Stimulated activated CD8-positive, alpha-beta memory T cell treated with anti-CD3 and anti-CD28 coated beads, Interleukin-7, amount 100 ng/mL, for 1 hour (primary cell): ENCODE data around the gene KRT34.
"Not testable (repeated sequence)": the region's sequence is repeated elsewhere in the genome, so short reads cannot be mapped to it uniquely, and the experiment has no call there.

Experiments
- DNase-seq, 2 donors: peaks; one replicate each; pipeline ENCODE4 v3.0.0-alpha.2; 2020; ENCODE audit warnings: low read depth in 2 of 2

KRT34 gene

DNA sequence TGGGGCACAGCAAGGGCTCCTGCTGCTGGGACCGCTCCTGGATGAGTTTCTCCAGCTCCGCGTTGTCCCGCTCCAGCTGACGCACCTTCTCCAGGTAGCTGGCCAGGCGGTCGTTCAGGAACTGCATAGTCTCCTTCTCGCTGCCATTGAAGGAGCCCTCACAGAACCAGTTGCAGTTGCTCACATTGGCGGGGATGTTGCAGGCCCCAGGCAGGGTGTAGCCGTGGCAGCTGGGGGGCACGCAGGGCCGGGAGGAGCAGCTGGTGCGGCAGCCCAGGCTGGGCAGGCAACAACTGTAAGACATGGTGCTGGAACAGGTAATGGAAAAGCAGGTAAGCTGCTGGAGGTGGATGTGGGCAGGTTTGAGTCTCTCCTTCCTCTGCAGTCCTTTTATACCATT lies at the start of gene KRT34:
Gene KRT34 (minus strand): TSS at position 364 of the 400 bp plus-strand sequence. CDS start 60 bp downstream, at position 304.
- not testable (repeated sequence) for DNase-seq

DNA sequence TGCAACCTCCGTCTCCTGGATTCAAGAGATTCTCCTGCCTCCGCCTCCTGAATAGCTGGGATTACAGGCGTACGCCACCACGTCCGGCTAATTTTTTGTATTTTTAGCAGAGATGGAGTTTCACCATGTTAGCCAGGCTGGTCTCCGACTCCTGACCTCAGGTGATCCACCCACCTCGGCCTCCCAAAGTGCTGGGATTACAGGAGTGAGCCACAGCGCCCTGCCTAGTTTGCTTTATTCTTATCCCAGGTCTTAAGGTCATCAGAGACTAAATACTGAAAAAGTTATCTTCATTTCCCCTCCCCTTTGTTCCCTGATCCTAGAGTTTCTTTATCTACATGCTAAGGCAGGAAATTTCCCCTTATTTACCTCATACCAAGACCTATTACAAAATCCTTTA lies 48.3 kb upstream of the KRT34 start:
- not testable (repeated sequence) for DNase-seq

DNA sequence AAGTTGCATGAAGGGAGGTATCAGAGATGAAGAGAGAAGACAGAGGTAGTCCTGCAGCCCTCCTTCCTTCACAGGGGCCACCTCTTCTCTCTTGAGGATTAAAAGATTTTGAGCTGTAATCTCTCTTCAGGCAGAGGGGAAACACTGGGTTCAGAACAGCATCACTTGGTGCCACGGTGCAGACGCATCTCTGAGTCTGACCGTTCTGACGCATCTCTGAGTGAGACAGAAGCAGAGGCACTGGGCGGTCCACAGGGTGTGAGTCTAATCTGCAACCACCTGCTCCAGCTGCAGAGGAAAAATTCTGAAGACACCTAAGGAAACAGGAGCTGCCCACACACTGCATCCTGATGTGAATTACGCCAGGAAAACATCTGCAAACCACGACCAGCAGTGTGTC lies 47.6 kb upstream of the KRT34 start:
- no peak for DNase-seq

DNA sequence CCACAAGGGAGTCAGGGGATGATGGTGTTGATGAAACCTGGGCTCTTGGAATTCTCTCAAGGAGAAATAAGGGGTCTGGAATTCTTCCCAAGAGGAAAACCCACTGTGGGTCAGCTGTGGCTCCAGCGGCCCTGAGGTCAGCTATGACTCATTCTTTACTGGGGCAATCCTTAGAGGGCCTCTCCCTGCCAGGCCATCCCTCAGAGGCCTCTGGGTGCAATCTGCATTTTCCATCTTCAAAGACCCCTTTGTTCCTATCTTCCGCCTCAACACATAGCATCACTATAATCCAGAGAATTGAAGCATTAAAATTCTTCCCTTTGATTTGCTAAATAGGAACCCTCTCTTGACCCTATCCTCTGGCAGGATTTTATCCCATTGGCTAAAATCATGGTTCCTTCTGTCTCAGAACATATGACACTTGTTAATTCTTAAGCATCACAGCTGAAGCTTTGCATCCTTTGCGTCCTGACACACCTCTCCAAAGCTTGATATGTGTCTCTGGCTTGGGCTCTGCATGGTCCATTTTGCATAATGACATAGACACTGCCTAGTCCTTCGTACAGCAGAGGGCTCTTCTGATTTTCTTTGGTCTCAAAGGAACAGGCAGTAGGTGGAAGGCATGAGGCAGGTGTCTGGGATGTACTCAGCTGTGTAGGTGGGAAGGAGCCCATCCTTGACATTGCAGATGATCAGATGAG lies 46.6 kb upstream of the KRT34 start:
- no peak for DNase-seq

DNA sequence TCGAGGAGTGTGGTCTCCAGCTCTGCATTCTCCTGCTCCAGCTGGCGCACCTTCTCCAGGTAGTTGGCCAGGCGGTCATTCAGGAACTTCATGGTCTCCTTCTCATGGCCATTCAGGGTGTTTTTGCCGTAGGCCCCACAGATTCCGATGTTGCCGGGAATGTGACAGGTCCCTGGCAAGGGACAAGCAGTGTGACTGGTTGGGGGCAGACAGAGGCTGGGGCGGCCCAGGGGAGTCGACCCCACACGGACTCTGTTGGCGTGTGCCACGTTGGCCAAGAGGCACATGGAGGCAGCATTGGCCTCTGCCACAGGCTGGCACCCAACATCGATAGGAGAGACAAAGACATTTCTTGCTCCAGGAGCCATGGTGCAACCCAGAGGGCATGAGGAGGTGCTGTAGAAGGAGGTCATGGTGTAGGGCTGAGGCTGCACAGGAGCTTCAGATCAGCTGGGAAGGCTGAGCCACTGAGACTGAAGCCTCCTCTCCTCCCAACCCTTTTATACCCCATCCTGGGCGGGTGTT lies 42.1 kb upstream of the KRT34 start, which contains the start of gene KRT37:
Gene KRT37 (minus strand): TSS at position 475 of the 525 bp plus-strand sequence. CDS start 62 bp downstream, at position 413.
- DNase-seq, result no peak

DNA sequence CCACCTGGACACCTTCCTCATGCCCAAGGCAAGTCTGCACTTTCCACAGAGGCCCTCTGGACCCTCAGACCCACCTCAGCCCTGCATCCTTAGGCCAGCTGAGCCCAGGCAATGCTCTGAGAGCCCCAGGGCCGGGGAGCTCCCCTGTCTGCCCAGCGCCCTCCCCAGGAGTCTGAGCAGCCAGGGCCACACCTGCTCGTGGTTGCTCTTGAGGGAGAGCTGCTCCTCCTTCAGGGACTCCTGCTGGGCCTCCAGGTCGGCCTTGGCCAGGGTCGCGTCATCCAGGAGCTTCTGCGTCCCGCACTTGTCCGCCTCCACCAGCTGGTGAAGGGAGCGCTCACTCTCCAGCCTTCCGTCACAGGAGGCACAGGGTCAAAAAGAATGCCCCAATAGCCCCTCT lies 40.5 kb upstream of the KRT34 start:
- not testable (repeated sequence) for DNase-seq

DNA sequence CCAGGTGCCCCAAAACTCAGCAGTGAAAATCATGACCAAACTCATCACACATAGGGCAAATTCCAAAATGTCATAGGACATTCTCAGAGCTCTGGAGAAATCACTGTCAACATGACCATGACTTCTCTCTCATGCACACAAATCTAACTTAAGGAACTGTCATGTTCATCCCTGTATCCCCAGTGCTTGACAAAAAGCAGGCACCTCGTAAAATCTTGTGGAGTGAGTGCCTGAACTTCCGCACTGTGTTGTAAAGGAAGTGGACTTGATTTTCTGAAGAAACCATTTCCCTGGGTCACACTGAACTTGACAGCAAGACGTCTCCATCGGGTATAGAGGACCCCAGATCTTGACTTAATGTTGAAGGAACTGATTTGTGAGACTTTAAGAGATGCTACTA lies 39.5 kb upstream of the KRT34 start:
- no peak for DNase-seq

DNA sequence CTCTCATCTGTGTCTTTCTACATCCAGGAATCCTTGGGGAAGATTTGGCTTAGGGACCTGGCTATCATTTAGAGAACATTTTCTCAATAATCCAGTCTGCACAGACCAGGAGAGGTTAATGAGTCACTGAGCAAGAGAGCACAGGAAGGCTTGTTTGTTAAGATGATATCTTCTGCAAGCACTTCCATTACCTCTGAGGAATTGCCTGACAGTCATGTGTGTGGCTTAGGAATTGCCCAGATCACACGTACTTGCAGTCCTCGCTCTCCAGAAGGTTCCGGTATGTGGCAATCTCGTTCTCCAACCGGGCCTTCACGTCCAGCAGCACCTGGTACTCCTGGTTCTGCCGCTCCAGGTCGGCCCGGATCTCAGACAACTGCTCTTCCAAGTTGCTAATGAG lies 39.0 kb upstream of the KRT34 start:
- DNase-seq, result no peak

DNA sequence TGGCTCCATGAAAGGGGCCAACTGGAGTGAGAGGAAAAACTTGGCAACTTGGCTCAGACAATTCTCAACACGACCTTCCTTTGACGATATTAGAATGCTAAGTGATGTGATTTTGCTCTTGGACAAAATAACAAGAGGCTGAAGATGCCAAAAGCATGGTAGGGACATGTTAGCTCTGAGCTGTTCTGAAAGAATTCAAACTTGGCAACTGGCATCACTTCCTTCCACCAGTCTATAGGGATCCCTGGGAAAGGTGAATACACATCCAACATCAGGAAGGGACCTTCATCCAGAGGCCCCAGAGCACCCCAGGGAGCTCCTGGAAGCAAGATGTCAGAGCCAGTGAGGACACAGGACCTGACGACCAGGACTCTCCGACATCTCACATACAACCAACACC lies 38.0 kb upstream of the KRT34 start:
- DNase-seq, result no peak

DNA sequence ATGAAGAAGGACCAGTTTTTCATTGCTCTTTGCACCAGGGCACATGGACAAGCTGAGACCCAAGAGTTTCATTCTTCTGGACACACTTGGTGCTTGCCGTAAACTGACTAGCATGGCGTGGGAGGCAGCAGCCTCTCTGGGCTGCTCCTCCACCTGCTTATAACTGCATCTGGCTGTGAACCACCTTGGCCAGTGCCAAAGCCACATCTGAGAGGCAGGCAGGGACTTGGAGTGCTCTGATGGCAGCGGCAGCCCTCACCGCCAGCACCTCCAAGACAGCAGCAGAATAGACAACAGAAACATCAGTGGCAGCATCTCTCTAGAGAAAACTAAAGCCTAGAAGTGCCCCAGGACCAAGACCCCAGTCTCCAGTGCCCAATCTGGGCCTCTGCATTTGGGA lies 37.6 kb upstream of the KRT34 start:
- no peak for DNase-seq

DNA sequence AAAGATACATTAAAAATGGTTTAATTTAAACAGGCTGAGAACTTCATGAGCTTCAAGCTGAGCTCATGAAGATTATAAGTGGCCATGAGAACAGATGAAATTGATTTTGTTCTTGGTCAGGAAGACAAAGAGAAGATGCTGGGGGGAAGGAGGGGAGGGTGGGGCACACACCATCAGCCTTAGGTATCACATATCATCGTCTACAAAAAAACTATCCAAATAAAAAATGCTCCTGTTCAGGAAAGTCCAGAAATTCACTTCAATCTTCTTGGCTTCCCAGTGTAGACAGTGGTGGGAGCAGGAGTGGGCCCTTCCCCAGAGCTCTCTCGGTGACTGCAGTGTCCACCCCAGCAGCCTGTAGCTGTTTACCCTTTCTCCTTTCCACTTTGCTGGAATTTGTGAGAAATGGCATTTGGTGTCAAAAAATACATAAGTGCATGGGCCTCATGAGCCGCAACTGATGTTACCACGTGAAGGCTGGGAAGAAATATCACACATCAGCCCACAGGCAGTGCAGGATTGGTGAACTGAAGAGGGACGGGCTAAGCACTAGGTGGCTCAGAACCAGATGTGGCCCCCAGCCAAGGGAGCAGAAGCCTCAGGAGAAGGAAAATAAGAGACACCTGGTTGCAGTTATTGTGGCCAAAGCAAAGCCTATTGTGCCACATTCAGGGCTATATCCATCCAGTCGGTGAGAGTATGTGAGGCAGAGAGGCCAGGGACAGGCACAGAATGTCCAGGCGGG lies 36.2 kb upstream of the KRT34 start:
- no peak for DNase-seq

DNA sequence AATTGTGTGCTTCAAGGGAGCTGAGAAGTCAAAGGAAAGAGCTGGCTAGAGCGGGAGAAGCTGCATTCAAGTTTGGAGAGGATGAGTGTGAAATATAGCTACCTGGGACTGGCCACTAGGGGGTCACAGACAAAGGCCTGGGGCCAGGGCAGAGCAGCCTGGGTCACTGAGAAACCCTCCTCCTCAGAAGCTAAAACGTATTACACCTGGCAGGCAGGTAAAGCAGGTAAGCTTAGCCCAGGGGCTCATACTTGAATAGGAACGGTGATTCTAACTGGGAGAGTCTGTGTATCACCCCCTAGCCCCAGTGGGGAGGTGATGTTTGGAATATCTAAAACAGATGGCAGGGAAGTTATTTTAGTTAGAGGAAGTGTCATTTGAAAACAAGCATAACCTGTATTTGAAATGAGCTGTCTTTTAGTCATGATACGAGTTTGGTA lies 35.5 kb upstream of the KRT34 start:
- DNase-seq, result no peak

DNA sequence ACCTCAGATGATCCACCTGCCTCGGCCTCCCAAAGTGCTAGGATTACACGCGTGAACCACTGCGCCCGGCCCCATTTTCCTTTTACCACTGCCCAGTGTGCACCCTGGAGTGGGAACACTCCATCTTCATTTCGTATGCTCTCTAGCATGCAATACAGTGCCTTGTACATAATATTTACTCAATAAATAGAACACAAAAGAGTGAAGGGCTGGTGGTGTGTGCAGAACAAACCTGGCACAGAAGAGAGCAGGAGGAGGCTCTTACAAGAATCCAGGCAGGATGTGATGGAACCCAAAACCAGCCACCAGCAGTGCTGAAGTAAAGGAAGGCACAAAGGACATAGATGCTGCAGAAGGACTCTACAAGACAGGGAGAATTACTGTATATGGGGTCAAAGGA lies 35.0 kb upstream of the KRT34 start:
- no peak for DNase-seq

DNA sequence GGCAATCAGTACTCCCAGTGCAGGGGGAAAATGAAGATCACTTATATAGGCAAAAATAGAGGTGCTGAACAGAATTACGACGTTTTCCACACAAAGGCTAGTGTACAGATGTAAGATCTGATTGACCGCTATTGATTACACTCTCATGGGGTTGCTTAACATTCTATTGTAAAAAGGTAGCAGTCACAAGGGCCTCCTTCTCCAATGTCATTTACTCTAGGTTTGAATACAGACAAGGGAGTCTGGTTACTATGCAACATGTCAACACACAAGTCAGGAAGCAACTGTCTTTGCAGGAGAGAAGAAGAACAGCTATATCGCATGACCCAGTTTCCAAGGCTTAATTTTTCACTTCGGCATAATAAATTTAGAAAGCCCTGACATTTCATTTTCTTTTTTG lies 34.4 kb upstream of the KRT34 start:
- no peak for DNase-seq

DNA sequence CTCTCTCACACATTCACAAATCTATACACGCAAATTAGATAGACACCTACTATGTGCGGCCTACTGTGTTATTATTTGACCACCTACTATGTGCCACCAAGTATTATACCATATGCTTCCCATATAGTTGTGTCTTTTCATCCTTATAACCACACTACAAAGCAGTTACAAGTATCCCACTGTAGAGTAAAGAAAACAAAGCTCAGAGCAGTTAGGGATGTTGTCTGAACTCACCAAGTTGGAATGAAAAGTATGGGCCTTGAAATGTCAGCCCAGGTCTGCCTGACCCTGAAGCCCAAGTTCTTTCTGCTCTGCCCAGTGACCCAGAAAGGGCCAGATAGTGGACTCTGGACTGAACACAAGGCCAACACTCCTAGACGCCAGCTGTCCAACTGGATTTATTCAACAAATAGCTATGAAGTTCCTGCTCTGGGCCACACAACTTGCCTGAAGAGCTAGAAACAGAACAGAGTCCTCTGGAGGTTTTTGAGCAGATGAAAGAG lies 33.8 kb upstream of the KRT34 start:
- no peak for DNase-seq

DNA sequence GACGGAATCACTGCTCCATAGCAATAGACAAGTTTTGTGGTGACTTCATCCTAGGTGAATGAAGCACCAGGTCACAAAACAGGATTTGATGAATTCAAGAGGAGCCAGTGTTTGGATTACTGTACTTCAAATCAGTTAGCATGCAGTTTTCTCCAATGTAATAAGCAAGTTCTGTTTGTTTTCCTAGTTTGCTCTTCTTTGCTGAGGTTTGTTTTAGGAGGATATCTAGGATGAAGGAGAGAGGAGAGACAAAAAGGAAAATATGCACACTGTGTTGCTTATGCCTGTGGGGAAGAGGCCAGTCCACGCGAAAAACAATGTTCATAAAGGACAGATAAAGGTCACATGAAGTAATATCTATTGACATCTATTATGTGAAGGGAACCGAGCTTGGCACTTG lies 33.3 kb upstream of the KRT34 start:
- DNase-seq, result no peak

DNA sequence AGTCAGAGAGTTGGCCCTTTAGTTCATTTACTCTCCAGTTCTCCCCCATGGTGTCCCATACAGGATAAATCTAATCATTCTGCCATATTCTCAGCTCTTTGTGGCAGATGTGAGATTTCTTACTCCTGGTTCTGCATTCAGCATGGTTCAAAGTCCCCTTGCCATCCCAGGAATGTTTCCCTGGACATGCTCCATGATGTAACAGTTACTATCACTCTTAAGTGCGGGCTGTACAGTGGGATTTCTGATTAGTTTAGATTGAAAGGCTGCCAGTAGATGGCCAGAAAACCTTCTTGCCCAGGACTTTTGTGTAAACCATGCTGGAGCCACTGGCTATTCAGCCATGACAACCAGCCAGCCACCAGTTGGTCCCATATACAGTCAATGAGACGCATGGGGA lies 31.9 kb upstream of the KRT34 start:
- DNase-seq, result no peak

DNA sequence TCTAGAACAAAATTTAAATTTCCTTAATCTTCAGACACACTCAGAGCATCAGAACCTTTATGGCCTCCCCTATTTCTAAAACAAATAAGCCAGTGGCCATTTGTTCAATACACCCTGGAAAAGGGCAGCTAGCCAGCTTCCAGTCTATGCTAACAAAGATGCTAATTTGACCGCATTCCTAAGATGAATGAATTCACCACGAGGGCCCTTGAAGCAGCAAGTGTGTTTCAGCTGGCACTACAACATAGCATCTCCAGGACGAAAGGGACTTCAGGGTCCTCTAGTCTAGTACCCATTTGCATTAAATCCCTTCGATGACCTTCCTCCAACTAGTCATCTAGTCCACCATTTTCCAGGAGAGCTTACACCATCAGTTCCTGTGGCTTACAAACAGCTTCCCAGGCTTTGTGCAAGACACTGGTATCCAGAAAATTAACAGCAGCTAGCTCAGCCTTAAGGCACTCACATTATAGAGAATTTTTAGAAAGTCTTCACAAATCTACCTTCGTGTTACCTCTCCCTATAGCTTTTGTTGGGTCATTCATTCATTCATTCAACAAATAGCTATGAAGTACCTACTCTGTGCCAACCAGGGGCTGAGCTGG lies 31.3 kb upstream of the KRT34 start:
- no peak for DNase-seq

DNA sequence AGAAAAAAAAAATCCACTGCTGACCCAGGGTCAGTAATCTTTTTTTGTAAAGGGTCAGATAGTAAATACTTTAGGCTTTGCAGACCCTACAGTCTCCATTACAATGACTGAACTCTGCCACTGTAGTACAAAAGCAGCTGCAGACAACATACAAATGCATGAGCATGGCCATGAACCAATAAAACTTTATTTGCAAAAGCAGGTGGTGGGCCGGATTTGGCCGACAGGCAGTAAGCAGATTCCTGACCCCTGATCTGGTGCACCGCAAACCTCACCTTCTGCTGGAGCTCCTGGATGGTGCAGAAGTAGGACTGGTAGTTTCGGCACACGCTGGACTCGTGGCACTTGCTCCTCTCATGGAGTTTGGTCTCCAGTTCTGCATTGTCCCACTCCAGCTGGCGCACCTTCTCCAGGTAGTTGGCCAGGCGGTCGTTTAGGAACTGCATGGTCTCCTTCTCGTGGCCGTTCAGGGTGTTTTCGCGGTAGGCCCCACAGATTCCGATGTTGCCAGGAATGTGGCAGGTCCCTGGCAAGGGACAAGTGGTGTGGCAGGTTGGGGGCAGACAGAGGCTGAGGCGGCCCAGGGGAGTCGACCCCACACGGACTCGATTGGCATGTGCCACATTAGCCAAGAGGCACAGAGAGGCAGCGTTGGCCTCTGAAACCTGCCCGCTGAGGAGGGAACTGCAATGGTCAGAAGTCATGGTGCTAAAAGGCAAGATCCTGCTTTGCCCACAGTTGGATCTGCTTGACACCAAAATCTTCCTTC lies 29.1 kb upstream of the KRT34 start:
- no peak for DNase-seq

DNA sequence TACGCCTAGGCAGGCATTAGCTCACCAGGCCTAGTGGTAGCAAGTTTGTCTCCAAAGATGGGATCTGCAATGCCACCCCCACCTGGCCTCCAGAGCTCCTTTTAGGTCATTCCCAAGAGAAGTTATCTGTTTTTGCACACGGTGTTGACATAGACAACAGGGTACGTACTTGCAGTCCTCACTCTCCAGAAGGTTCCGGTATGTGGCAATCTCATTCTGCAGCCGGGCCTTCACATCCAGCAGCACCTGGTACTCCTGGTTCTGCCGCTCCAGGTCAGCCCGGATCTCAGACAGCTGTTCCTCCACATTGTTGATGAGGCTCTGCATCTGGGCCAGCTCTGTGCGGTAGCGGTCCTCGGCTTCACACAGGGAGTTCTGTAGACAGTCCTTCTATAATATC lies 25.1 kb upstream of the KRT34 start:
- no peak for DNase-seq

DNA sequence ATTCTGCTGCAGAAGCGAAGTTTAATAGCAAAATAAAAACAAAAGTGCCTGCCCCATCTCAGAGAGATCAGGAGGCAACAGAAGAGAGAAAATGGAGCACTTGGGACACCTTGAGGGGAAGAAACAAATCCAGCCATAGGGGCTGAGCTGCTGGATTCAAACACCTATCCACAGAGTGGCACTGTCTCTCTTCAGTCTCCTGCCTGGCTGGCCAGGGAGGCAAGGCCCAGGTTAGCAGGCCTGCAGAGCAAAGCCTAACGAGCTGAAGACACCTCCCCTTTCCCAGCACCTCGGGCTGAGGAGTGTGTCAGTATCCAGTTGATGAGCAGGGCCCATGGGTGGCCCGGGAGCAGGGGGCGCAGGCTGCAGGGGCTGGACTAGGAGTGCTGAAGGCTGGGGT lies 24.1 kb upstream of the KRT34 start:
- no peak for DNase-seq
